OCI-LY7 (cell line): ENCODE results near the gene BMP2. TPM values are rescaled to one million over a fixed set of nuclear protein-coding genes. Genes with fewer than 3 reads are reported as not detected.

Experiments used
- BruUV-seq: library from RNA; stranded (reverse); fragments of 400-500 nt; replicated peaks from 2 replicates; lab custom pipeline; 2021; lab: Mats Ljungman, UMichigan
- CTCF ChIA-PET: fragments of 300-600 bp; sonication (Branson Sonifier 250); formaldehyde crosslinking; loops from one replicate; lab custom pipeline; 2022; ENCODE audit warnings: antibody characterized with exemption; ENCODE audit not compliant: unreplicated experiment; lab: Charles Lee
- POLR2A ChIA-PET: fragments of 300-600 bp; sonication (Branson Sonifier 250); formaldehyde crosslinking; loops from one replicate; lab custom pipeline; 2022; ENCODE audit warnings: antibody characterized with exemption; lab: Charles Lee
- DNase-seq: peaks from one replicate; pipeline ENCODE4 v3.0.0-alpha.2; 2015; ENCODE audit warnings: low spot score
- H2AFZ ChIP-seq: fragments of 200-600 bp; sonication (generic), shearing (Covaris generic); 2 replicates; pipeline ENCODE4 v1.6.1; 2014; ENCODE audit warnings: mild to moderate bottlenecking, antibody characterized with exemption, low read length, moderate library complexity
- H3K27ac ChIP-seq: fragments of 200-600 bp; sonication (generic); 2 replicates; pipeline ENCODE4 v1.5.1; 2014; ENCODE audit warnings: mixed run types, low read depth, mild to moderate bottlenecking, moderate library complexity, low read length, inconsistent platforms; ENCODE audit not compliant: poor library complexity, severe bottlenecking
- H3K36me3 ChIP-seq: fragments of 200-600 bp; sonication (generic); 2 replicates; pipeline ENCODE4 v1.6.1; 2014; ENCODE audit warnings: mild to moderate bottlenecking, antibody characterized with exemption, low read length, moderate library complexity, mixed read lengths; ENCODE audit not compliant: insufficient read depth
- H3K4me1 ChIP-seq: fragments of 200-600 bp; sonication (generic); 2 replicates; pipeline ENCODE4 v1.5.1; 2014; ENCODE audit warnings: mild to moderate bottlenecking, low read length; ENCODE audit not compliant: insufficient read depth, poor library complexity, severe bottlenecking
- H3K4me2 ChIP-seq: fragments of 200-600 bp; sonication (generic); 2 replicates; pipeline ENCODE4 v1.6.1; 2014; ENCODE audit warnings: mild to moderate bottlenecking, low read length
- H3K4me3 ChIP-seq: fragments of 200-600 bp; sonication (generic); 2 replicates; pipeline ENCODE4 v1.5.1; 2014; ENCODE audit warnings: mild to moderate bottlenecking, low read depth, low read length; ENCODE audit not compliant: poor library complexity, severe bottlenecking
- H3K79me2 ChIP-seq: fragments of 200-600 bp; sonication (generic); 2 replicates; pipeline ENCODE4 v1.6.1; 2016; ENCODE audit warnings: low read depth, mild to moderate bottlenecking, low read length, moderate library complexity, mixed read lengths; ENCODE audit not compliant: insufficient read depth
- H3K9me2 ChIP-seq: fragments of 200-600 bp; sonication (generic); 2 replicates; pipeline ENCODE4 v1.6.1; 2016; ENCODE audit warnings: mild to moderate bottlenecking, low read length, mixed read lengths; ENCODE audit not compliant: insufficient read depth
- H3K9me3 ChIP-seq: fragments of 200-600 bp; sonication (generic); 2 replicates; pipeline ENCODE4 v1.6.1; 2014; ENCODE audit warnings: mild to moderate bottlenecking, mixed run types, low read length, mixed read lengths
- H4K20me1 ChIP-seq: fragments of 200-600 bp; sonication (generic); 2 replicates; pipeline ENCODE4 v1.6.1; 2014; ENCODE audit warnings: mild to moderate bottlenecking, antibody characterized with exemption, low read length, moderate library complexity, mixed read lengths; ENCODE audit not compliant: insufficient read depth
- EZH2phosphoT487 ChIP-seq: fragments of 200-600 bp; sonication (generic); IDR thresholded peaks from 2 replicates; pipeline ENCODE4 v1.6.1; 2018; ENCODE audit warnings: low read depth, borderline replicate concordance, mild to moderate bottlenecking, mixed run types, antibody characterized with exemption, low read length, moderate library complexity, mixed read lengths
- intact Hi-C: fragments of 100-400 bp; cut with micrococcal nuclease; formaldehyde crosslinking; loops from one replicate; pipeline ENCODE4 v1.10.0; 2022; ENCODE audit not compliant: unreplicated experiment
- total RNA-seq, 2 experiments: library from RNA; depleted of rRNA in 1 of 2; stranded (reverse); fragments of >200 nt in 1 of 2; shearing (Covaris generic) in 1 of 2; gene quantifications; 2 replicates each; pipeline ENCODE4 v1.2.3, GENCODE V29; 2014 to 2022
- TF ChIP-seq, protein P1 (sequence below): fragments of 200-600 bp; sonication (generic); conservative IDR thresholded peaks from 2 replicates; pipeline ENCODE4 v1.5.1; 2014; ENCODE audit warnings: mild to moderate bottlenecking, antibody characterized with exemption, low read length, moderate library complexity, mixed read lengths

The BMP2 gene
- total RNA-seq, 2 experiments from 2014 or later, result not detected

DNA sequence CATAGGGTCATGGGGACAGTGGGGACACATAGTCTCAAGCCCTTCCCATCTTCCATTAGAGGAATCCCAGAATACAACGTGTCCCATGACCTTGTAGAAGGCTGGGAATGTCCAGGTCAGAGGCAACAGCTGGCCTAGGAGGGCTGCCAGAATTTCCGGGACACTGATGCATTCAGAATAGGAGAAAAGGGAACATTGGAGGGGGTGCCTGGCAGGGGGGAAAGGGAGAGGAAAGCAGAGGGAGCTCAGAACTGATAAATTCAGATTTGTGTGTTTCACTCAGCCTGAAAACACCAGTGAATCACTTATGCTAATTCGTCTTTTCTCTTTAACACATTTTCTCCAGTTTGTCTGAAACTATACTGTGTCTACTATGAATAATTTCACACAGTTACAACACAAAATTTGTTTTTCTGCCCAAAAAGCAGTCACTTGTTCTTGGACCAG, 35.5 kb upstream of the BMP2 start:
- BruUV-seq, result no TSS peak
- Histone ChIP-seq H3K36me3 (no peaks in the 10 kb centered on the region), H3K79me2 (no peaks in the 10 kb centered on the region), H3K4me1 (no peaks in the 10 kb centered on the region), H3K9me2 (no peaks in the 10 kb centered on the region; the same call in 1 of the 2 replicates), H3K4me3 (no peak overlapping the region), H4K20me1 (no peaks in the 10 kb centered on the region), H3K27ac (no peak overlapping the region), H3K9me3 (no peaks in the 10 kb centered on the region), H3K4me2 (no peak overlapping the region), H2AFZ (no peak overlapping the region)
- ChIA-PET CTCF (no interaction called here), POLR2A (no interaction called here)
- no peak for TF ChIP-seq EZH2phosphoT487
- TF ChIP-seq, protein P1, sequence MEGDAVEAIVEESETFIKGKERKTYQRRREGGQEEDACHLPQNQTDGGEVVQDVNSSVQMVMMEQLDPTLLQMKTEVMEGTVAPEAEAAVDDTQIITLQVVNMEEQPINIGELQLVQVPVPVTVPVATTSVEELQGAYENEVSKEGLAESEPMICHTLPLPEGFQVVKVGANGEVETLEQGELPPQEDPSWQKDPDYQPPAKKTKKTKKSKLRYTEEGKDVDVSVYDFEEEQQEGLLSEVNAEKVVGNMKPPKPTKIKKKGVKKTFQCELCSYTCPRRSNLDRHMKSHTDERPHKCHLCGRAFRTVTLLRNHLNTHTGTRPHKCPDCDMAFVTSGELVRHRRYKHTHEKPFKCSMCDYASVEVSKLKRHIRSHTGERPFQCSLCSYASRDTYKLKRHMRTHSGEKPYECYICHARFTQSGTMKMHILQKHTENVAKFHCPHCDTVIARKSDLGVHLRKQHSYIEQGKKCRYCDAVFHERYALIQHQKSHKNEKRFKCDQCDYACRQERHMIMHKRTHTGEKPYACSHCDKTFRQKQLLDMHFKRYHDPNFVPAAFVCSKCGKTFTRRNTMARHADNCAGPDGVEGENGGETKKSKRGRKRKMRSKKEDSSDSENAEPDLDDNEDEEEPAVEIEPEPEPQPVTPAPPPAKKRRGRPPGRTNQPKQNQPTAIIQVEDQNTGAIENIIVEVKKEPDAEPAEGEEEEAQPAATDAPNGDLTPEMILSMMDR, result no peak
- no peak for DNase-seq
- intact Hi-C loops, result no loop called here

DNA sequence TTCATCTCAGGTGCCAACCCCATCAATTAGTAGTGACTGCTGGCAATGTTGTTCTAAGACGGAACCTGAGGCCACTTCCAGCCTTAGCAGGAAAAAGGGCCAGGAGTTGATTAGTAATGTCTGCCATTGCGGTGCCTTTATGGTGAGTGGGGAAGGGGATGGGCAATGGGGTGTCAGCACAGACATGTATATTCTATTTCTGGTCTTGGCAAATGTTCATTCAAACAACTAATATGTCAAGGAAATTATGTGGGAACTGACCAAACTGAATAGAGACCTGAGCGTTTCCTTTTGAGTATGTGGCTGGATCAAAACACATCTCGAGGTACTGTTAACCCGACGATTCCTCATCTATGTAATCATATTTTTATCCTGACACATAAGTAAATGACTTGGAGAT, 34.6 kb upstream of the BMP2 start:
- DNase-seq, result no peak
- H3K4me2 ChIP-seq, result no peak overlapping the region
- BruUV-seq, result no TSS peak
- H3K9me2 ChIP-seq, result no peaks in the 10 kb centered on the region
- TF ChIP-seq, protein P1, result no peak
- intact Hi-C loops, result no loop called here
- H3K4me1 ChIP-seq, result no peaks in the 10 kb centered on the region
- no peaks in the 10 kb centered on the region for H3K79me2 ChIP-seq
- no peaks in the 10 kb centered on the region for H4K20me1 ChIP-seq
- H3K9me3 ChIP-seq, result no peaks in the 10 kb centered on the region
- no peaks in the 10 kb centered on the region for H3K36me3 ChIP-seq
- ChIA-PET POLR2A (no interaction called here), CTCF (no interaction called here)
- no peak overlapping the region for H3K27ac ChIP-seq
- H2AFZ ChIP-seq, result no peak overlapping the region
- H3K4me3 ChIP-seq, result no peak overlapping the region

DNA sequence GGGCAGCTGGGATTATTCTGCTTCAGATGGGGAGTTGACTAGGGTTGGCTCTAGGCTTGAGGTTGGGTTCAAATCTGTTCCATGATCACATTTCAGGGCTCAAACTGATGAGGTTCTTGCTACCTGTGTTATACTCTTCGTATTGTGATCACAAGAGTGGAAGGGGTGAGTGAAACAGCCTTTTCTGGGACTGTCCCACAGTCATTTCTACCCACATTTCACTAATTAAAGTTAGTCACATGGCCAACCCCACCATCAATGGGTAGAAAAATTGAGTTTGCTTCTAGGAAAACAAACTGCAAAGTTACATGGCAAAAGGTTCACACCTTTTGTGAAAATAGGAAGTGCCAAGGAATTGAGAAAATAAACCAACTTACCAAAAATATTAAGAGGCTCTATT, 33.5 kb upstream of the BMP2 start:
- Histone ChIP-seq H3K79me2 (no peaks in the 10 kb centered on the region), H3K4me3 (no peak overlapping the region), H3K4me1 (no peaks in the 10 kb centered on the region), H2AFZ (no peak overlapping the region), H4K20me1 (no peaks in the 10 kb centered on the region), H3K36me3 (no peaks in the 10 kb centered on the region), H3K9me2 (no peaks in the 10 kb centered on the region), H3K27ac (no peak overlapping the region), H3K4me2 (no peak overlapping the region), H3K9me3 (no peaks in the 10 kb centered on the region)
- POLR2A ChIA-PET, result no interaction called here
- BruUV-seq, result no TSS peak
- no peak for DNase-seq
- intact Hi-C loops, result no loop called here
- CTCF ChIA-PET, result no interaction called here
- no peak for TF ChIP-seq EZH2phosphoT487
- TF ChIP-seq, protein P1, result no peak
